GM21390 (cell line): Measurements from ENCODE around the gene USP54.

Experiments
- ATAC-seq: cut with Tn5 transposase; IDR thresholded peaks from one replicate; pipeline ENCODE4 v1.9.1; 2021; ENCODE audit not compliant: unreplicated experiment

The USP54 gene

DNA sequence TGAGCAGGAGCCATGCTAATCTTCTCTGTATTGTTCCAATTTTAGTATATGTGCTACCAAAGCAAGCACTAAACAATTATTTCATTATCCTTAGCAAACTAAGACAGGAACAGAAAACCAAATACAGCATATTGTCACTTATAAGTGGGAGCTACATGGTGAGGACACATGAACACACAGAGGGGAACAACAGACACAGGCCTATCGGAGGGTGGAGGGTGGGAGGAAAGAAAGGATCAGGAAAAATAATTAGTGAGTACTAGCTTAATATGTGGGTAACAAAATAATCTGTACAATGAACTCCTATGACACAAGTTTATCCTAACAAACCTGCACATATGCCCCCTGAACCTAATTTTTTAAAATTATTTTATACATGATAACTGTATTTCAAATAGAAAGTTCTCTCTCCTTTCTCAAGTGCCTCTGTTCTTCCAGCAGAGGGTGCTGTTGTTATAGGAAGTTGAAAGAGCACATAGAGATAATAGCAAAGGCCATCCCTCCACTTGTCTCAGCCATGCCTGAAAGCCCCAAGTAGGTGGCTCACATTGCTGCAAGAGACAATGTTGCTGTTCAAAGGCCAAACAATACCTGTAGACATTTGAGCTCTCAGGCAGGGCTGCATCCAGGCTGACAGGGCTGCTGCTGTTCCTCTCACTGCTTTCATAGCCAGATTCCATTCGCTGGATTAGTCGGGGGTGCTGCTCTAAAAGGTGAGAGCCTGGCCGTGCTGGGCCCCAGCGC, 61.9 kb downstream of the USP54 start:
- no peak for ATAC-seq

DNA sequence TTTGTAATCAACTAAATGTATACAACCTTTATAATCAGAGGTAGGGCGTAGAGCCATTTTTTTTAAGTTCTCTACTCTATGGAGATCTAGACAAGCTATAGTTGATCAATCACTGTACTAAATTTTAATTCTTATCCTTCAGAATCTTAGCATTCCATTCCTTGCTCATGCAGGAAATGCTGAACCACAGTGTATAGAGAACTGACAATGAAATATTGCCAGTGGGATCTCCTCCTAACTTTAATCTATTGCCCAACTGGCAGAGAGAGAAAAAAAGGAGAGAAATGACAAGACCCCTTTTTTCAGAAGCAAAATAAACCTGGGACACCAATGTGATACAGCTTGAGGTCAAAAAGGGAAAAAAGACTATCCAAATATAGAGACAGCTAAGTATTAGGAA, 68.9 kb downstream of the USP54 start:
- no peak for ATAC-seq

DNA sequence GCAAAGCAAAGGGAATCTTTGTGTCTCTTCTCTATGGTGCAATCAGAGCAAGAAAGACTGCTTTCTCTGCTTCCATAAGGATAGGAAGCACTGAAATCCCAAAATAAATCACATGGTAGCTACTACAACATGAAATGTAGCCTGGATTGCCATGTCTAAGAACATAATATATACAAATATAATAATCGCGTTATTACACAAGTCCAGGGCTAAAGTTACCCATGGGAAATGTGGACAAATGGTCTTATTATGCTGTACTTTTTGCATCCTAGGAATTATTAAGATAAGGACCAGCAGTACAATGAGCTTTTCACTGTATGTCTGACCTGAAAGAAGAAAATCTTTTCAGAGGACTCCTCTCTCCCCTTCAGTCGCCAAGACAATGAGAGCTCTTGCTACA, 71.8 kb downstream of the USP54 start:
- ATAC-seq = no peak

DNA sequence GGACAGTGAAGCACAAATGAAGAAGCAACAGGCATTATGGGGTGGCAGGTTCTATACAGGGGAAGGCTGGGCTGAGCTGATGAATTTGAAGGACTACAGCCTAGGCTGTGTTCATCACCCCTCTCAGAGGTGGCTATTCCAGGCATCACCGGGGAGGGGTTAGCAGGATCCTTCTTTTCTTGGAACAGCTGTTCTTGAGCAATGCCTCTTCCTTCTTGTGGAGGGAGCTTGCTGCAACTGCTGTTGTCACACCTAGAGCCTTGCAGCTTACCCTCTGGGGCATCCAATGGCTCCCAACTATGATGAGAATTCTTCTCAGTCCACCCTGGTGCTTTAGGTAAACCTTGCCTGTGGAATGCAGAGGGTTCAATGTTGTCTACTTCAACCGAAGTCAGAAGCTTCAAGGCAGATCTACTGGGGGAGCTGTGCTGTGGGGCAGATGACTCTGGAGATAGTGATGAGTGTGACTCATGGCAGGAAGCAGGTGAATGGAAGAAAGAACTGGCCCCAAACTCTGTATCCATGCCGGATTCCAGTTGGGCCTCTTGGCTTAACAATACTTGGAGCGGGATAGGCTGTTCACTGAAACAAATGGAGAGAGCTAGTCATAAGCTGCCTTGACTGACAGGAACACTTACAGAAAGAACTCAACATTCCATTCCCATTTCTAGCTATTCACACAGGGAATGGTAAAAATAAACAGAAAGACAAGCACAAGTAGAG, 73.8 kb downstream of the USP54 start:
- no peak for ATAC-seq

DNA sequence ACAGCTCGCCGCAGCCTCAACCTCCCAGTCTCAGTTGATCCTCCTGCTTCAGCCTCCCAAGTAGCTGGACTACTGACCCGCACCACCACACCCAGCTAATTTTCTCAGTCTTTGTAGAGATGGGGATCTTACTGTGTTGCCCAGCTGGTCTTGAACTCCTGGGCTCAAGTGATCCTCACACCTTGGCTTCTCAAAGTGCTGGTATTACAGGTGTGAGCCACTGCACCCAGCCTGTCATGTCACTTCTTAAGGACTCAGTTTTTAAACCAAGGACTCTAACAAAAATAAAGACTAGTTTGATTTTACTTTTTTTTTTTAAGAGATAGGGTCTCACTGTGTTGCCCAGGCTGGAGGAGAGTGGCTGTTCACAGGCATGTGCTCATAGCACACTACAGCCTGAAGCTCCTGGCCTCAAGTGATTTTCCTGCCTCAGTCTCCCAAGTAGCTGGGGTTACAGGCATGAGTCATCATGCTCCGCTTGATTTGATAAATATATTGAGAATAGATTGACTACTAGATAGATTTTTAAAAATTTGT, 78.9 kb downstream of the USP54 start:
- no peak for ATAC-seq

DNA sequence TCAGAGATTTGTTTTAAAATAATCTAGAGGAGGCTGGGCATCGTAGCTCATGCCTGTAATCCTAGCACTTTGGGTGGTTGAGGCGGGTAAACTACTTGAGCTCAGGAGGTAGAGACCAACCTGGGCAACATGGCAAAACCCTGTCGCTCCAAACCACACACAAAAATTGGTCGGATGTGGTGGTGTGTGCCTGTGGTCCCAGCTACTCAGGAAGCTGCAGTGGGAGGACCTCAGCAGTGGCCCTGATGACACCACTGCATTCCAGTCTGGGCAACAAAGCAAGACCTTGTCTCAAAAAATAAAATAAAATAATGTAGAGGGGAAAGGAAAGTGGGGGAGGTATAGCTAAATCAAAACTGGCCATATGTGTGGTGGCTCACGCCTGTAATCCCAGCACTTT, 81.4 kb downstream of the USP54 start:
- no peak for ATAC-seq

DNA sequence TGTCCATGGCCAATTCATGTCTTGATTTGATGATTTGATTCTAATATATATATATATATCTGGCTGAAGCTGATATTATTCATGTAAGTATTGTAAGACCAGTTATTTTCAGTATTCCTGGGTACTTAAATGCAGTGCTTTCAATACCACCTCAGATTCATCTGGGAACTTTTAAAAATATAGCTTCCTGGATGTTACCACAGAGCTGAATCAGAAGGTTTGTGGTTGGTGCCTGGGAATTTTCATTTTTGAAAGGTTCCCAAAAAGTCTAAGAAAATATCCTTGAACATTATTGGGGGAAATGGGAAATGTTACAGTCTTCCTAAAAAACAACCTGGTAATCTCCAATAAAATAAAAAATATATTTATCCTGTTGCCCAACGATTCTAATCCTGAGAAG, 84.7 kb downstream of the USP54 start:
- ATAC-seq = no peak

DNA sequence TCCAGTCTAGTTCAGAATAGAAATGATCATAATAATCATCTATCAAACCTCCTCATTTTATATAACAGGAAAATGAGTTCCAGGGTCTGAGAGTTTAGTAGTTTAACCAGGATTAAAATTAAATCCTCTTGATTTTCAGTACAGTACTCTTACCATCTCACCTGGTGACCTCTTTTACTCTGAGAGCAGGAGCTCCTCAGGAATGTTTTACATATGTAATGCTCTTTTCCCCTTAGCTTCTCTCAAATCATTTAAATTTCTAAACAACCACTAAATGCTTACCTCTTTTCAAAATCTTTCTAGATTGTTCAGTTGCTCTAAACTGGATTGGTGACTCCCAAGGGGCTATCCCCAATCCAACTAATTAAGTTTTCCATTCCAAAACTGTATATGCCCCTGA, 85.1 kb downstream of the USP54 start:
- ATAC-seq = no peak

DNA sequence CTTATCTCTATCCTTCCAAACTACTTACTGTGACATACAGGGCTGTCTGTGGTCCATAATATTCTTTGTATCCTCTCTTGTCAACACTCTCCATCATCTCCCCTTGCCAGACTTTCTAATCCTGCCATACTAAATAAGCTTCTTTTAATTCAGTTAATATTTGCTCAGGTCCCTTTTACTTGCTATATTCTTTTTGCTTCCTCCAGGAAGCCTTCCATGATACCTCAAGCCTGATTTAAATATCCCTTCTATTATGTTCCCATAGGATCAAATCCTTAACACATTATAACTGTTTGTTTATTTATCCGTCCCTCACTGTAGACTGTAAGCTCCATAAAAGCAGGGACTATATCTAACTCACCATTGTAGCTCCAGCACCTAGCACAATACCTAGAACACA, 88.1 kb downstream of the USP54 start:
- no peak for ATAC-seq

DNA sequence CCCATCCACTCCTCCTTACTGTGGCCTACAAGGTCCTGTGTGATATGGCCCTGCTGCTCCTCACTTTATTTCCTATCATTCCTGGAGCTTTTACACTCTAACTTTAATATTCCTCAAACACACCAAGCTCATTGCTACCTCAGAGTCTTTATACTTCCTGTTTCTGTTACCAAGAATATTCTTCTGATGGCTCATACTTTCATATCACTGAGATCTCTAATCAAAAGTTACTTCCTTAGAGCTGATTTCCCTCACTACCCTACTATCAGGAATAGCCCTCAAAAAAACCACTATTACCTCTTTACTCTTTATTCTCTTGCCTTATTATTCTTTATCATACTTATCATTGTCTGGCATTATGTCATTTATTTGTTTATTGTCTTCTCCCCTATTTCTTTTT, 89.5 kb downstream of the USP54 start:
- no peak for ATAC-seq

DNA sequence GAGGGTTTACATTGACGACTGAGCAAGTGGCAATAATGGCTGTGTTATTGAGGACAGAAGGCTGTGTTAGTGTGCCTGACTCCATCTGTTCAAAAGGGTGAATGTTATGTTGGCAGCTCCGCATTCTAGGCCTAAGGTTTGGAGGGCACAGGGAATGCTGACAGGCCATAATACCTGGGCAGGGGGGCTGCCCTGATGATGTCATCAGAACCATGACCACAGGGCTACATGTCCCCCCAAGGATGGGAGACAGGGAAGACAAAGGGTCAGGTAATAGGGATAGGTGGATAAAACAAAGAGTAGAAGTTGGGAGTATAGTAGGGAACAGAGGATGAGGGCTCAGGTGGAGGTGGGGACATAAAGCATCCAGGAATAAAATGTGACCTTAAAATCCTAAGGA, 93.5 kb downstream of the USP54 start:
- ATAC-seq = no peak

DNA sequence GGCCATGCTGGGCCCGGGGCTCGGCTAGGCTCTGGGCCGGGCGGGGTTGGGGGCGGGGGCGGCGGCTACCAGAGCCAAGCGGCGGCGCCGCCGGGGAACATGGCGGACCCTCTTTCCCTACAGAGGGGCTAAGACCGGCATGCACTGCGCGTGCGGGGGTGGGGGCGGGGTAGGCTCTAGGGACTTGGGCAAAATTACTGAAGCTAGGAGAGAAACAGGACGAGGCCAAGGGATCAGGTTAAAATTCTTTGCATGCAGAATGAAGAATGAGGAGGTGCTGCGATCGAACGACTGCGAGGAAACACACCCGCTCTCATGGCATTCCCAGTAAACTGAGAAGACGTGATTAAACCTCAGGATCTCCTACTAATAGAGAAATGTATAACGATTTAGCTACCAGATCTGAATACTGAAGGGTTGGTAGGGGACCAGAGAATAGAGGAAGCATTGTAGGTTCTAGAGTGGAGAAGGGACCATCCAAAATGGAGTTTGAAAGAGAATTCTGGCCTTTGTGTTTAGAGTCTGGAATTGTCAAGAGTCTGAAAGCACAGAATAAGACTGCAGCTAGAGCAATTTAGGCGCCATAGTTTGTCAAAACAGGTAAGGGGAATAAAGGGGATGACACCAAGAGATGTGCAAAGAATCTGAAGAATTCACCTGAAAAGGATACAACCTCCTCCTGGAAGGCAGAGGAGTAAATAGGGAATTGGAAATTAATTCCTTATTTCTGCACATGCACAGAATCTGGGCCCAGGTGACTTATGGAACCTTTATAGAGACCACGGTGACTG, 95.1 kb downstream of the USP54 start, which contains the start of gene PPP3CB:
Gene PPP3CB, minus strand, starts transcription at position 141 of the 791 bp plus-strand sequence. Its CDS starts 135 bp downstream, at position 6.
- peak; percentile 68 for ATAC-seq

DNA sequence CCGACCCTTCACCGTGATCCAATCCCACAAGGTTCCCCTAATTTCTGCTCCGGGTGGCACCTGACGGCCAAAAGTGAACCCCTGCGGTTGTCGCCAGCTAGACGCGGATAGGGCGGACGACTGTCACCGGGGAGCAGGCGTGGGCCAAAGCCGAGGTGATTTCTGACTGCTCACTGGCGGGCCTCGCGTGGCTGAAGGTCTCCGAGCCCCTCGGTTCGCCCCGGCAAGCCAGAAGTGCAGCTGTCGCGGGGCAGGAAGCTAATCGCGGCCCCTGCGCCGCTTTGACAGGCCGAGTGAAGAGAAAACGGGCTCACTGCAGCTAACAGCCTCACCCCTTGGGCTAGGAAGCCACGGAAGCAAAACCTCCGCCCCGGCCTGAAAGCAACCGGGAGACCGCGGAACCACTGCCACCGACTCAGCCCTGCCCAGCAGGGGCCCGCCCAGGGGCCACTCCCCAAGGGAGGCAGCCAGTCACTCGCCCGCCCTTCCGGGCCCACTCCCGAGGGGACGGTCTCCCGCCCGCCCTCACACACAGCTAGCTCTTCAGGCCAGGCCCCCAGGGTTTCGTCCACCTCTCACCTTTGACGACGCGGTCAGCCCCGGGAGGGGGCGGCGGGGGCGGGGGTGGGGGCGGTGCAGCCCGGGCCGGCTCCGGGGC, 95.8 kb downstream of the USP54 start:
- peak; percentile 92 for ATAC-seq

DNA sequence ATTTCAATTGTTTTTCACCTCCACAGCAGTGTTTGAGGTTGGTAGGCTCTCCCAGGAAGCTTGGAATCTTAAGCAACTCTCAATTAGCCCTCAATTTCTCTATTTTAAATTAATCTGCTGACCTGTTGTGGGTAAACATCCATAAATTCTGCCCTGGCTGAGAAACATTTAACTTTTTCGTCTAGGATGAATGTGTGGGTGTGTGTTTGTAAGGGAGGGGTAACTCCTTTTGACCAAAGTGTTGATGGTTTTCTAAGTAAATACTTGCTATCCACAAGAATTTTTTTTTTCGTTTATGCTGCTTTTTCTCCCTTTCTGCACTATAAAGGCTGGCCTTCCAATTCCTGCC, 96.3 kb downstream of the USP54 start:
- ATAC-seq = no peak

DNA sequence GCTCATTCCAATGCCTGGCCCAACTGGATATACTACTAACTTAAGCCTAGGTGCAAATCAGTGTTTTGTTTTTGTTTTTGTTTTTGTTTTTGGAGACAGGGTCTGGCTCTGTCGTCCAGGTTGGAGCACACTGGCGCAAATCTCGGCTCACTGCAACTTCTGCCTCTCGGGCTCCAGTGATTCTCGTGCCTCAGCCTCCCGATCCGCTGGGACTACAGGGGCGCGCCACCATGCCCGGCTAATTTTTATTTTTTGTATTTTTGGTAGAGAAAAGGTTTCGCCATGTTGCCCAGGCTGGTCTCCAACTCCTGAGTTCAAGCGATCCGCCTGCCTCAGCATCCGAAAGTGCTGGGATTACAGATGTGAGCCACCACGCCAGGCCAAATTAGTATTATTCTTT, 96.9 kb downstream of the USP54 start:
- ATAC-seq = no peak

DNA sequence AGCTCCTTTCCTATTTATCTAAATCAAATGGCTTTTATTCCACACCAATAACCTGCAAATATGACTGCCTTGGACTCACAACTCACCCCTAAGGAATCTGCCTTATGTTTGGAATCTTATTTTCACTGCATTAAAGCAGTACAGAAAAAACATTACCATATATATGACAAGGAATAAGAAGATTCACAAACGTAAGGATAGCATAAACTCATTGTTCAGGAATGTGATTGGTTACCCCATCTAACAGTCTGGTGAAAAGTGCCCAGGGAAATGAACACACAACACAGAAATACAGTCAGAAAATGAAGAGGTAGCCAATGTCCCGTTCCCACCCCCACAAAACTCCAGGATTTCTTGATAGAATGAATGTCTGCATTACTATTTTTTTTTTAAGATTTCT, 97.4 kb downstream of the USP54 start:
- ATAC-seq = no peak

DNA sequence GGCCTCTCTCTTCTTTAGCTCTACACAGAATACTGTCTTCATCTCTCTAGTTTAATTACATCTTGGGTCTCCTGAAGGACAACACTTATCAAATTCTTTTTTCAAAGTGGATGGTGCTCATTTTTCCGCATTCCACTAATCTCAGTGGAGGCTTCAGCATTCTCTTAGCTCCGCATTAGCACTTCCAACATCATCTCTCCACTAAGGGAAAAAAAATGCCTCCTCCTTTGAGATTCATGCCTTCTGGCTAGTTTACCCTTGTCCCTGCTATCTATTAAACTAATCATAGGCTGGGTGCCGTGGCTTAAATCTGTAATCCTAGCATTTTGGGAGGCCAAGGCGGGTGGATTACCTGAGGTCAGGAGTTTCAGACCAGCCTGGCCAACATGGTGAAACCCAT, 104.5 kb downstream of the USP54 start:
- no peak for ATAC-seq

DNA sequence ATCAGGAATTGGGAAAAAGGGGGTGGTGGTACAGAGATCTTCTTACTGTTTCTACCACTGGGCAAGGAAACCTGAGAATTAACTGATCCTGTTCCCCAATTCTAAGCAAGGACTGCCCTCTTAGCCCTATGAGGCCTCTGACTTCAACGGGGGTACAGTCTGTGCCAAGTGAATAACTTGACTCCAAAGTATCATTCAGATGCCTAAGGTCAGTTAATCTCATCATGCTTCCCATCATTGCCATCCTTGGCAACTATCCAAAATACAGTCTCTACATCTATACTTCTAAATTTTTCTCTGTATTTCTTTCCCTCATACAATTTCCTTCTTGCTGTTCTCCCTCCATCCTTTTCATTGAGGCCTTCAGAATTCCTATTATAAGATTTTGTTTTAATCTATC, 105.8 kb downstream of the USP54 start:
- no peak for ATAC-seq

DNA sequence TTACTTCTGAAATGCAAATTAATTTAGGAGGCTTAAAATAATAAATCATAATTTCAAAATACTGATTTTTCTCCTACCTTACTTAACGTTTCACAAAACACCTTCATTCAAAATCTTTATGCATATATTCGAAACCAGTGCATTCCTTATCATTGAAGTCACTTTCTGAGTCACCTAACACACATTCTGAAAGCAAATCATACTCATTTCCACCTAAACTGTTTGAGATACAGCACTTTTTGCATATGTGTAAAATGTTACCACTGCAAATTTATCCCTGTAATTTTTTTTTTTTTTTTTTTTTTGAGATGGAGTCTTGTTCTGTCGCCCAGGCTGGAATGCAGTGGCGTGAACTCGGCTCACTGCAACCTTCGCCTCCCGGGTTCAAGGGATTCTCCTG, 111.0 kb downstream of the USP54 start:
- ATAC-seq = no peak

DNA sequence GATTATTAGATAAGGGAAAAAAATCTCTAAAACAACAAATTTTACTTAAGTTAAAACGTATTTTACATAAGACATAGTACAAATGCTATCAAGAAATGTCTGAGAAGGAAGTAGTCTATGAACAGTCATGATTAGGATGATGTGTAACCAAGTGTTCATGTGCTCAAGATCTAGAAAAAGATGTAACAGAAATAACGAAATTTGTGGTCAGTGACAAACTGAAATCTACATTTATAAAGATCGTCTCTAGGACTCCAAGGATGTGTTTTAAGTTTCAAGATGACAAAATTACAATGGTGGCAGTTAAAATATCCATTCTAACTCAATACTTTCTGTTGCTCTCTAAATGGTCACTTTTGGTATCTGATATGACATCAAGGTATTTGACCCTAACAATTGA, 112.5 kb downstream of the USP54 start:
- no peak for ATAC-seq

DNA sequence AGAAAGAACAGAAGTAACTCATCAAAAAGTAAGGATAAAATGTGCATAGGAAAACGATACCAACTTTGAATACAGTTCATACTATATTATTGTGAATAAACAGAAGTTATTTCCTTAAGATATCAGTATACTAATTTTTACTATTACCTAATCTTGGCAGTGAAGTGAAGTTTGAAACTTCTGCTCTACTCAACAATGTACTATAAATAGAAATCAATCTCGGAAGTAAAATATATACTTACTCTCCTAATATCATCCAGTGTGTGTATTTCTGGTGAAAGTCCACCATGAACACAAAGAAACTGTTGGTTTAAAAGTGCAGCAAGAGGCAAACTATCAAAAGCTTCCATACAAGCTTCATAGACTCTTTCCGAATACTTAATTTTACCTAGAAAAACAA, 119.9 kb downstream of the USP54 start:
- no peak for ATAC-seq
